Neural progenitor cell (in vitro differentiated cells): ENCODE results near the gene TMUB1. TPM values are rescaled to one million over a fixed set of nuclear protein-coding genes. Genes with fewer than 3 reads are reported as not detected.

Experiments used
- DNase-seq: peaks from one replicate; pipeline ENCODE4 v3.0.0-alpha.2; 2016; ENCODE audit warnings: low spot score
- H2AFZ ChIP-seq: fragments of 200-600 bp; sonication (generic); replicated peaks from 2 replicates; pipeline ENCODE4 v1.6.1; 2016; ENCODE audit warnings: antibody characterized with exemption
- H3F3A ChIP-seq: fragments of 200-600 bp; sonication (generic); 2 replicates; pipeline ENCODE4 v1.6.1; 2016; ENCODE audit warnings: antibody characterized with exemption, low read depth
- H3K27ac ChIP-seq: fragments of 200-600 bp; sonication (generic); 2 replicates; pipeline ENCODE4 v1.5.1; 2016; ENCODE audit warnings: mild to moderate bottlenecking
- H3K27me3 ChIP-seq: fragments of 200-600 bp; sonication (generic); 2 replicates; pipeline ENCODE4 v1.6.1; 2016; ENCODE audit warnings: mild to moderate bottlenecking, moderate library complexity
- H3K36me3 ChIP-seq: fragments of 200-600 bp; sonication (generic); 2 replicates; pipeline ENCODE4 v1.5.1; 2016
- H3K4me1 ChIP-seq: fragments of 200-600 bp; sonication (generic); 2 replicates; pipeline ENCODE4 v1.6.1; 2016; ENCODE audit warnings: mixed run types
- H3K4me2 ChIP-seq: fragments of 200-600 bp; sonication (generic); 2 replicates; pipeline ENCODE4 v1.6.1; 2016
- H3K4me3 ChIP-seq: fragments of 200-600 bp; sonication (generic); 2 replicates; pipeline ENCODE4 v1.5.1; 2016
- H3K79me2 ChIP-seq: fragments of 200-600 bp; sonication (generic); 2 replicates; pipeline ENCODE4 v1.6.1; 2016; ENCODE audit warnings: low read depth
- H3K9ac ChIP-seq: fragments of 200-600 bp; sonication (generic); 2 replicates; pipeline ENCODE4 v1.6.1; 2016
- H3K9me3 ChIP-seq: fragments of 200-600 bp; sonication (generic); 2 replicates; pipeline ENCODE4 v1.5.1; 2016; ENCODE audit warnings: low read depth
- H4K20me1 ChIP-seq: fragments of 200-600 bp; sonication (generic); 2 replicates; pipeline ENCODE4 v1.6.1; 2016; ENCODE audit warnings: low read depth
- H3K27ac Mint-ChIP-seq: 3 replicates; pipeline ENCODE4 v1.8.0; 2021; ENCODE audit warnings: mixed read lengths
- H3K27me3 Mint-ChIP-seq: 2 replicates; pipeline ENCODE4 v1.8.0; 2022; ENCODE audit warnings: low read depth, mild to moderate bottlenecking, inconsistent platforms, moderate library complexity, mixed read lengths; ENCODE audit not compliant: insufficient read depth
- H3K36me3 Mint-ChIP-seq: 3 replicates; pipeline ENCODE4 v1.8.0; 2021; ENCODE audit warnings: mixed read lengths
- H3K4me1 Mint-ChIP-seq: 3 replicates; pipeline ENCODE4 v1.8.0; 2021; ENCODE audit warnings: mixed read lengths
- H3K4me3 Mint-ChIP-seq: 3 replicates; pipeline ENCODE4 v1.8.0; 2021; ENCODE audit warnings: mild to moderate bottlenecking, moderate library complexity, mixed read lengths
- H3K9me3 Mint-ChIP-seq: 3 replicates; pipeline ENCODE4 v1.8.0; 2020; ENCODE audit warnings: mixed read lengths
- CTCF ChIP-seq: fragments of 200-600 bp; sonication (generic); IDR thresholded peaks from 2 replicates; pipeline ENCODE4 v1.5.1; 2017; ENCODE audit warnings: antibody characterized with exemption, mild to moderate bottlenecking
- EZH2 ChIP-seq: fragments of 200-600 bp; sonication (generic); IDR thresholded peaks from 2 replicates; pipeline ENCODE4 v1.6.1; 2017; ENCODE audit warnings: antibody characterized with exemption, mild to moderate bottlenecking, moderate library complexity
- EZH2phosphoT487 ChIP-seq: fragments of 200-600 bp; sonication (generic); IDR thresholded peaks from 2 replicates; pipeline ENCODE4 v1.6.1; 2017; ENCODE audit warnings: antibody characterized with exemption
- total RNA-seq: library from RNA; depleted of rRNA; stranded (reverse); fragments of >200 nt; gene quantifications from 2 replicates; pipeline ENCODE4 v1.2.3, GENCODE V29; 2015; ENCODE audit warnings: low replicate concordance

Gene TMUB1
- total RNA-seq, 1 donor from 2014 or later = 6.0 TPM

DNA sequence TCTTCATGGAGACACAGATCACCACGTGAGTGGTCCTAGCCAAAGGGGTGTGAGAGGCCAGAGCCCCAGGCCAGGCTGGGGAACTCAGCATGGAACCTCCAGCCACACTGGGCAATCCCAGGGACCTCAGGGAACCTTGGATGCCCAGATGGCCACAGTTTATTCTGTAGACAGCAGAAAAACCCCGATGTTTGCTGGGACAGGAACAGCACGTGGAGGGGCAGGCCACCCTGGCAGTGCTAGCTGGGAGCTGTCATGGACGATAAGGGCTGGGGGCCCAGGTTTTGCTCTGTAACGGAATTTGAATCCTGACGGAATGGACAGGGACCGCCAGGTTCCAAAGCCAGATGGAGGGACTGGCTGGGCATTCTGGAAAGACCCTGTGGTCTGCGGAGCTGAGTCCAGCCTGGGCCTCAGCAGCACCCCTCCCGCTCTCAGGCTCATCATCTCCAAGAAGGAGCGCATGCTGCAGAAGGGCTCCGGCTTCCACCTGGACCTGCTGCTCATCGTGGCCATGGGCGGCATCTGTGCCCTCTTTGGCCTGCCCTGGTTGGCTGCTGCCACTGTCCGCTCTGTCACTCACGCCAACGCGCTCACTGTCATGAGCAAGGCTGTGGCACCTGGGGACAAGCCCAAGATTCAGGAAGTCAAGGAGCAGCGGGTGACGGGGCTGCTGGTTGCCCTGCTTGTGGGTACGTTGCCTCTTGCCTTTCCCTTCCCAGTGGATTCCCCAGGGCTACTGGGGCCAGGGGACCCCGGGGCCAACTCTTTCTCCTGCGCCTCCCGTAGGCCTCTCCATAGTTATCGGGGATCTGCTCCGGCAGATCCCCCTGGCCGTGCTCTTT lies 8.3 kb downstream of the TMUB1 start:
- peaks cover 25% of the 10 kb centered on the region for H3F3A ChIP-seq
- peak overlapping the region; percentile 44 for H3K4me3 Mint-ChIP-seq
- H3K27me3 ChIP-seq = no peaks in the 10 kb centered on the region
- H3K36me3 Mint-ChIP-seq = peaks cover 12% of the 10 kb centered on the region
- peaks cover 14% of the 10 kb centered on the region for H3K4me1 ChIP-seq
- H3K9ac ChIP-seq = no peak overlapping the region
- H3K9me3 ChIP-seq = no peaks in the 10 kb centered on the region
- H3K27ac Mint-ChIP-seq = peak overlapping the region; percentile 69
- peaks cover 10% of the 10 kb centered on the region for H3K27me3 Mint-ChIP-seq
- peaks cover 13% of the 10 kb centered on the region for H3K79me2 ChIP-seq
- peaks cover 23% of the 10 kb centered on the region for H4K20me1 ChIP-seq
- no peak overlapping the region for H3K27ac ChIP-seq
- H3K4me1 Mint-ChIP-seq = peaks cover 15% of the 10 kb centered on the region
- H3K36me3 ChIP-seq = no peaks in the 10 kb centered on the region
- no peak overlapping the region for H2AFZ ChIP-seq
- H3K9me3 Mint-ChIP-seq = no peaks in the 10 kb centered on the region
- no peak for DNase-seq
- H3K4me2 ChIP-seq = no peak overlapping the region
- H3K4me3 ChIP-seq = no peak overlapping the region
- no peak for TF ChIP-seq EZH2
- TF ChIP-seq CTCF = no peak
- no peak for TF ChIP-seq EZH2phosphoT487

DNA sequence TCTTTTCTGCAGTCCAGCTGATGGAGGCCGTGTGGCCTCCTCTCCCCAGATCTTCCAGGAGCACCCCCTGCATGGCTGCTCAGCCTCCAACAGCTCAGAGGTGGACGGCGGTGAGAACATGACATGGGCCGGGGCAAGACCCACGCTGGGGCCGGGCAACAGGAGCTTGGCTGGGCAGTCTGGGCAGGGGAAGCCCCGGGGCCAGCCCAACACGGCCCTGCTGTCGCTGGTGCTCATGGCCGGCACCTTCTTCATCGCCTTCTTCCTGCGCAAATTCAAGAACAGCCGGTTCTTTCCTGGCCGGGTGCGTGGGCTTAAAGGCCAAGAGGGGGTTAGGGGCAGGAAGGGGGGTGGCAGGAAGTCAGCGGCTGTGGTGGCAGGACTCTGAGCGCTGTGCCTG lies 9.3 kb downstream of the TMUB1 start:
- peaks cover 8% of the 10 kb centered on the region for H3K27me3 Mint-ChIP-seq
- no peak for DNase-seq
- Histone ChIP-seq H4K20me1 (peaks cover 13% of the 10 kb centered on the region), H3K27me3 (no peaks in the 10 kb centered on the region), H3K9me3 (no peaks in the 10 kb centered on the region), H2AFZ (no peak overlapping the region), H3K79me2 (peaks cover 2% of the 10 kb centered on the region), H3K4me2 (no peak overlapping the region), H3K27ac (no peak overlapping the region), H3K4me1 (peaks cover 4% of the 10 kb centered on the region), H3K36me3 (no peaks in the 10 kb centered on the region), H3K4me3 (no peak overlapping the region), H3K9ac (no peak overlapping the region), H3F3A (peaks cover 17% of the 10 kb centered on the region)
- no peak overlapping the region for H3K27ac Mint-ChIP-seq
- peaks cover 11% of the 10 kb centered on the region for H3K36me3 Mint-ChIP-seq
- TF ChIP-seq CTCF (no peak), EZH2 (no peak), EZH2phosphoT487 (no peak)
- H3K9me3 Mint-ChIP-seq = no peaks in the 10 kb centered on the region
- peaks cover 10% of the 10 kb centered on the region for H3K4me1 Mint-ChIP-seq
- no peak overlapping the region for H3K4me3 Mint-ChIP-seq

DNA sequence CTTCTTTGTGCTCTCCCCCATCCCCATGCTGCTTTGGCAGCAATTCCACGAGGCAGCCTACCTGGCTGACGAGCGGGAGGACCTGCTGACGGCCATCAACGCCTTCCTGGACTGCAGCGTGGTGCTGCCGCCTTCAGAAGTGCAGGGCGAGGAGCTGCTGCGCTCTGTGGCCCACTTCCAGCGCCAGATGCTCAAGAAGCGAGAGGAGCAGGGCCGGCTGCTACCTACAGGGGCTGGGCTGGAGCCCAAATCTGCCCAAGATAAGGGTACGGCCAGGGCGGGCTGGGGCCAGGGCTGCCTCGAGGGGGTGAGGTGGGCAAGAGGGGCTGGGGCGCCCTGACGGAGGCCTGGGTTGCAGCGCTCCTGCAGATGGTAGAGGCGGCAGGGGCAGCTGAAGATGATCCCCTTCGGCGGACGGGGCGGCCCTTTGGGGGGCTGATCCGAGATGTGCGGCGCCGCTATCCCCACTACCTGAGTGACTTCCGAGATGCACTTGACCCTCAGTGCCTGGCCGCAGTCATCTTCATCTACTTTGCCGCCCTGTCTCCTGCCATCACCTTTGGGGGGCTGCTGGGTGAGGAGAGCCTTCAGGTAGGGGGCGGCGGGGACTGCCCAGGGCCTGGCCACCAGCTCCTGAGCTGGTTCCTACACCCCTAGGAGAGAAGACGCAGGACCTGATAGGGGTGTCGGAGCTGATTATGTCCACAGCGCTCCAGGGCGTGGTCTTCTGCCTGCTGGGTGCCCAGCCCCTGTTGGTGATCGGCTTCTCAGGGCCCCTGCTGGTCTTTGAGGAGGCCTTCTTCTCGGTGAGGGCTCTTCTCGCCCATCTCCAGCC lies 12.0 kb downstream of the TMUB1 start:
- no peaks in the 10 kb centered on the region for H3K27me3 ChIP-seq
- Mint-ChIP-seq H3K27ac (no peak overlapping the region), H3K27me3 (peaks cover 8% of the 10 kb centered on the region), H3K4me1 (peaks cover 2% of the 10 kb centered on the region), H3K36me3 (peaks cover 14% of the 10 kb centered on the region), H3K4me3 (no peak overlapping the region), H3K9me3 (no peaks in the 10 kb centered on the region)
- H2AFZ ChIP-seq = no peak overlapping the region
- no peaks in the 10 kb centered on the region for H4K20me1 ChIP-seq
- no peak for DNase-seq
- H3K9me3 ChIP-seq = no peaks in the 10 kb centered on the region
- no peak overlapping the region for H3K4me2 ChIP-seq
- H3K4me3 ChIP-seq = no peak overlapping the region
- no peaks in the 10 kb centered on the region for H3K4me1 ChIP-seq
- H3K27ac ChIP-seq = no peak overlapping the region
- H3K36me3 ChIP-seq = no peaks in the 10 kb centered on the region
- no peak for TF ChIP-seq EZH2phosphoT487
- no peaks in the 10 kb centered on the region for H3F3A ChIP-seq
- H3K9ac ChIP-seq = no peak overlapping the region
- no peaks in the 10 kb centered on the region for H3K79me2 ChIP-seq
